Neuronal stem cell (in vitro differentiated cells): ENCODE data around the gene FKBP1A.

Experiments
- DNase-seq: peaks from one replicate; pipeline ENCODE4 v3.0.0-alpha.2; 2013; ENCODE audit warnings: low spot score
- H2AFZ ChIP-seq: one replicate; pipeline ENCODE4 v1.6.1; 2013; ENCODE audit warnings: mild to moderate bottlenecking, low read length, inconsistent platforms
- H2AK5ac ChIP-seq: 2 replicates; pipeline ENCODE4 v1.6.1; 2013; ENCODE audit warnings: low read depth, mild to moderate bottlenecking, inconsistent platforms, low read length, moderate library complexity, mixed read lengths
- H2BK120ac ChIP-seq: 2 replicates; pipeline ENCODE4 v1.6.1; 2013; ENCODE audit warnings: low read depth, mild to moderate bottlenecking, inconsistent platforms, low read length, moderate library complexity, mixed read lengths
- H2BK12ac ChIP-seq: one replicate; pipeline ENCODE4 v1.6.1; 2013; ENCODE audit warnings: low read length, inconsistent platforms
- H2BK15ac ChIP-seq: 2 replicates; pipeline ENCODE4 v1.6.1; 2013; ENCODE audit warnings: mild to moderate bottlenecking, low read length, inconsistent platforms, mixed read lengths
- H2BK5ac ChIP-seq: one replicate; pipeline ENCODE4 v1.6.1; 2013; ENCODE audit warnings: inconsistent platforms, mild to moderate bottlenecking, low read length, moderate library complexity
- H3K14ac ChIP-seq: one replicate; pipeline ENCODE4 v1.6.1; 2013; ENCODE audit warnings: low read length, inconsistent platforms
- H3K18ac ChIP-seq: 2 replicates; pipeline ENCODE4 v1.6.1; 2013; ENCODE audit warnings: low read length, inconsistent platforms
- H3K23ac ChIP-seq: 2 replicates; pipeline ENCODE4 v1.6.1; 2013; ENCODE audit warnings: low read depth, mild to moderate bottlenecking, mixed read lengths, low read length, inconsistent platforms; ENCODE audit not compliant: poor library complexity
- H3K27ac ChIP-seq: replicated peaks from 3 replicates; pipeline ENCODE4 v1.5.1; 2013; ENCODE audit warnings: low read length, inconsistent platforms
- H3K27me3 ChIP-seq, 3 experiments: 2 replicates each; pipeline ENCODE4 v1.6.1; 2013; ENCODE audit warnings: low read length in 3 of 3, mild to moderate bottlenecking in 2 of 3, inconsistent platforms in 1 of 3, low read depth in 1 of 3, mixed read lengths in 1 of 3, moderate library complexity in 1 of 3; ENCODE audit not compliant: control insufficient read depth in 3 of 3, insufficient read depth in 3 of 3
- H3K36me3 ChIP-seq, 2 donors: replicated peaks in 1 of 2; 2 replicates each; pipeline ENCODE4 v1.6.1; 2013; ENCODE audit warnings: low read length in 2 of 2; ENCODE audit not compliant: control insufficient read depth in 2 of 2, insufficient read depth in 2 of 2
- H3K4ac ChIP-seq: 2 replicates; pipeline ENCODE4 v1.6.1; 2013; ENCODE audit warnings: inconsistent platforms, mild to moderate bottlenecking, low read length, moderate library complexity
- H3K4me1 ChIP-seq, 2 donors: 1 replicate in 1 of 2; 2 replicates in 1 of 2; pipeline ENCODE4 v1.6.1; 2013; ENCODE audit warnings: low read length in 2 of 2, low read depth in 1 of 2; ENCODE audit not compliant: control insufficient read depth in 2 of 2, insufficient read depth in 1 of 2
- H3K4me2 ChIP-seq: one replicate; pipeline ENCODE4 v1.6.1; 2013; ENCODE audit warnings: mild to moderate bottlenecking, low read length, inconsistent platforms; ENCODE audit not compliant: insufficient read depth, poor library complexity, severe bottlenecking
- H3K4me3 ChIP-seq, 2 donors: 2 replicates each; pipeline ENCODE4 v1.5.1; 2013; ENCODE audit warnings: low read length in 2 of 2, mild to moderate bottlenecking in 2 of 2, inconsistent platforms in 1 of 2, moderate library complexity in 1 of 2
- H3K79me1 ChIP-seq: one replicate; pipeline ENCODE4 v1.6.1; 2013; ENCODE audit warnings: low read depth, mild to moderate bottlenecking, inconsistent platforms, low read length, moderate library complexity
- H3K9ac ChIP-seq: one replicate; pipeline ENCODE4 v1.6.1; 2013; ENCODE audit warnings: mild to moderate bottlenecking, low read depth, low read length, inconsistent platforms; ENCODE audit not compliant: poor library complexity
- H3K9me3 ChIP-seq, 2 donors: replicated peaks in 1 of 2; 2 replicates each; pipeline versions ENCODE3 to v1.6.1; 2013; ENCODE audit warnings: low read length in 2 of 2, mild to moderate bottlenecking in 2 of 2, inconsistent platforms in 1 of 2, low read depth in 1 of 2, mixed read lengths in 1 of 2, moderate library complexity in 1 of 2; ENCODE audit not compliant: control insufficient read depth in 2 of 2, insufficient read depth in 1 of 2
- H4K8ac ChIP-seq: one replicate; pipeline ENCODE4 v1.6.1; 2013; ENCODE audit warnings: low read depth, mild to moderate bottlenecking, inconsistent platforms, low read length, moderate library complexity
- H4K91ac ChIP-seq: one replicate; pipeline ENCODE4 v1.6.1; 2013; ENCODE audit warnings: low read length, low read depth, mild to moderate bottlenecking, inconsistent platforms; ENCODE audit not compliant: poor library complexity
- WGBS, 2 donors: extraction: QIAGEN DNeasy Blood & Tissue Kit; methylation state at CpG; one replicate each; pipeline ENCODE4 v1.1.7; 2013; ENCODE audit warnings: missing lambda C conversion rate in 2 of 2, mixed read lengths in 1 of 2; ENCODE audit not compliant: insufficient read length in 2 of 2, insufficient replicate concordance in 1 of 2; ENCODE audit errors: extremely low coverage in 2 of 2; 5-methylcytosine and 5-hydroxymethylcytosine counted together

FKBP1A gene

DNA sequence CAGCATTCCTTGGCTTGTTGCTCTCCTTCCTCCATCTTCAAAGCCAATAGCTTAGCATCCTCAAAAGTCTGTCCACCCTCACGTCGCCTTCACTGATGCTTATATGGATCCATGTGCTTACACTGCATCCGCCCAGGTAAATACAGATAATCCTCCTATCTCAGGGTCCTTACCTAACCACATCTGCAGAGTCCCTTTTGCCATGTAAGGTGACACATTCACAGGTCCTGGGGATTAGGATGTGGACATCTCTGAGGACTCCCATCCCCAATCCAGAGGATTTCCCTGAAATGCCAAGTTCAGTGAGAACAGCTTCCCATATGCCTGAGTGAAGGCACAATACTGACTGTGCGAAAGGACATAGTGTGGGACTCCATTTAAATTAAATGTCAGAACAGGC lies 25.4 kb downstream of the FKBP1A start:
- Histone ChIP-seq H3K79me1 (no peaks in the 10 kb centered on the region), H4K8ac (no peak overlapping the region), H3K23ac (no peak overlapping the region), H2BK12ac (no peak overlapping the region), H3K9ac (no peak overlapping the region), H3K4me2 (no peak overlapping the region), H3K4me1 (no peaks in the 10 kb centered on the region), H2AFZ (no peak overlapping the region), H3K4ac (no peak overlapping the region), H2BK5ac (no peak overlapping the region), H2BK15ac (no peak overlapping the region), H3K18ac (no peak overlapping the region), H2BK120ac (no peak overlapping the region), H3K27ac (no peak overlapping the region), H3K14ac (no peak overlapping the region), H3K4me3 (no peak overlapping the region), H3K36me3 (peaks cover 11 to 86% of the 10 kb centered on the region in 2 donors), H4K91ac (no peak overlapping the region), H3K9me3 (peaks cover 0 to 10% of the 10 kb centered on the region in 2 donors), H3K27me3 (no peaks in the 10 kb centered on the region), H2AK5ac (no peak overlapping the region)
- WGBS, 2 donors, result no CpG with 5 or more reads among the region's 4 CpGs
- DNase-seq, result no peak

GRCh38 chr20:1364106-1364505 lies 28.7 kb downstream of the FKBP1A start:
- Histone ChIP-seq H3K4me1 (no peaks in the 10 kb centered on the region), H2AK5ac (no peak overlapping the region), H2BK12ac (no peak overlapping the region), H3K27me3 (no peaks in the 10 kb centered on the region), H3K4ac (no peak overlapping the region), H3K27ac (no peak overlapping the region), H3K9me3 (peaks cover 2 to 13% of the 10 kb centered on the region in 2 donors), H2BK15ac (no peak overlapping the region), H4K8ac (no peak overlapping the region), H3K79me1 (no peaks in the 10 kb centered on the region), H2AFZ (no peak overlapping the region), H4K91ac (no peak overlapping the region), H2BK5ac (no peak overlapping the region), H3K36me3 (peaks cover 14 to 88% of the 10 kb centered on the region in 2 donors), H2BK120ac (no peak overlapping the region), H3K23ac (no peak overlapping the region), H3K4me2 (no peak overlapping the region), H3K14ac (no peak overlapping the region), H3K18ac (no peak overlapping the region), H3K9ac (no peak overlapping the region), H3K4me3 (no peak overlapping the region)
- WGBS, 2 donors, result no CpG with 5 or more reads among the region's 2 CpGs
- no peak for DNase-seq

GRCh38 chr20:1363522-1363921 lies 29.3 kb downstream of the FKBP1A start:
- Histone ChIP-seq H2BK12ac (no peak overlapping the region), H3K27me3 (no peaks in the 10 kb centered on the region), H4K91ac (no peak overlapping the region), H2BK5ac (no peak overlapping the region), H2BK120ac (no peak overlapping the region), H3K27ac (no peak overlapping the region), H3K4me1 (no peaks in the 10 kb centered on the region), H2BK15ac (no peak overlapping the region), H2AK5ac (no peak overlapping the region), H3K36me3 (peaks cover 14 to 90% of the 10 kb centered on the region in 2 donors), H3K79me1 (no peaks in the 10 kb centered on the region), H3K23ac (no peak overlapping the region), H3K9me3 (peaks cover 2 to 13% of the 10 kb centered on the region in 2 donors), H3K14ac (no peak overlapping the region), H4K8ac (no peak overlapping the region), H3K9ac (no peak overlapping the region), H3K4me2 (no peak overlapping the region), H3K18ac (no peak overlapping the region), H2AFZ (no peak overlapping the region), H3K4ac (no peak overlapping the region), H3K4me3 (no peak overlapping the region)
- WGBS, 2 donors, result no CpG with 5 or more reads among the region's 5 CpGs
- DNase-seq, result no peak

DNA sequence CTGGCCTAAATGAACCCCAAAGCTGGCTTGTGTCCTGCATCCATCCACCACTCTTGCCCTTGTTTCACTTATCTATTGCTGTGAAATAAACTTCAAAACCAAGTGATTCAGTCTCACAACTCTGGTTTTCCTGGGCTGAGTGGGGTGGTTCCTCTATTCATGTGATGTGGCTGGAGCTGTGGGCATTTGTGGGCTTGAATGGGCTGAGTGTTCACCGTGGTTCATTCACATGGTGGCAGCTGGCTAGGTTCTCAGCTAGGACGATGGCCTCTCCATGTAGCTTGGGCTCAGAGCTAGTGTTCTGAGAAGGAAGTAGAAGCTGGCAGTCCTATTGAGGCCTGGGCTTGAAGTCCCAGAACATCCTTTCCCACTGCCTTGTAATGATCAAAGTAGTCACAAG lies 30.4 kb downstream of the FKBP1A start:
- H3K4me1 ChIP-seq, result no peaks in the 10 kb centered on the region
- no peak overlapping the region for H3K4me2 ChIP-seq
- H3K4me3 ChIP-seq, result no peak overlapping the region
- H3K18ac ChIP-seq, result no peak overlapping the region
- no peak overlapping the region for H3K9ac ChIP-seq
- H2BK5ac ChIP-seq, result no peak overlapping the region
- no peak overlapping the region for H2BK120ac ChIP-seq
- no peak overlapping the region for H2AFZ ChIP-seq
- H3K27me3 ChIP-seq, result no peaks in the 10 kb centered on the region
- H4K8ac ChIP-seq, result no peak overlapping the region
- H2BK12ac ChIP-seq, result no peak overlapping the region
- WGBS, 2 donors, result no CpG with 5 or more reads among the region's 2 CpGs
- no peak overlapping the region for H4K91ac ChIP-seq
- no peak overlapping the region for H2BK15ac ChIP-seq
- H3K79me1 ChIP-seq, result no peaks in the 10 kb centered on the region
- H3K14ac ChIP-seq, result no peak overlapping the region
- no peak for DNase-seq
- H3K9me3 ChIP-seq, result peaks cover 2 to 11% of the 10 kb centered on the region in 2 donors
- H2AK5ac ChIP-seq, result no peak overlapping the region
- H3K27ac ChIP-seq, result no peak overlapping the region
- peaks cover 17 to 90% of the 10 kb centered on the region in 2 donors for H3K36me3 ChIP-seq
- no peak overlapping the region for H3K4ac ChIP-seq
- H3K23ac ChIP-seq, result no peak overlapping the region
